Activated CD4-positive, alpha-beta T cell treated with anti-CD3 and anti-CD28 coated beads for 36 hours (primary cell): ENCODE results near the gene IRF4. TPM values are rescaled to one million over a fixed set of nuclear protein-coding genes. Genes with fewer than 3 reads are reported as not detected.

ENCODE experiments used
- ATAC-seq: fragments of 200-7000 bp; cut with Tn5 transposase; one replicate; pipeline ENCODE4 v1.10.0; 2021; ENCODE audit warnings: mild to moderate bottlenecking, moderate library complexity
- CTCF ChIA-PET: fragments of 350-600 bp; sonication (Branson Sonifier 250); formaldehyde crosslinking; loops from one replicate; lab custom pipeline; 2021; ENCODE audit warnings: antibody characterized with exemption; lab: Charles Lee
- POLR2A ChIA-PET: fragments of 350-600 bp; sonication (Branson Sonifier 250); formaldehyde crosslinking; loops from one replicate; lab custom pipeline; 2021; ENCODE audit warnings: antibody characterized with exemption, inconsistent platforms; lab: Charles Lee
- DNase-seq: peaks from one replicate; pipeline ENCODE4 v3.0.0-alpha.2; 2020
- H3K27ac Mint-ChIP-seq: one replicate; pipeline ENCODE4 v1.8.0; 2021; ENCODE audit warnings: mixed read lengths
- H3K27me3 Mint-ChIP-seq: one replicate; pipeline ENCODE4 v1.8.0; 2021; ENCODE audit warnings: mixed read lengths
- H3K36me3 Mint-ChIP-seq: one replicate; pipeline ENCODE4 v1.8.0; 2021; ENCODE audit warnings: low read depth, mixed read lengths
- H3K4me1 Mint-ChIP-seq: one replicate; pipeline ENCODE4 v1.8.0; 2021; ENCODE audit warnings: mixed read lengths
- H3K4me3 Mint-ChIP-seq: one replicate; pipeline ENCODE4 v1.8.0; 2021; ENCODE audit warnings: mild to moderate bottlenecking, moderate library complexity, mixed read lengths
- H3K9me3 Mint-ChIP-seq: one replicate; pipeline ENCODE4 v1.8.0; 2021; ENCODE audit warnings: low read depth, mixed read lengths
- intact Hi-C, 2 experiments: fragments of 100-400 bp; cut with DNase I in 1 of 2; cut with micrococcal nuclease in 1 of 2; formaldehyde crosslinking; loops; one replicate each; pipeline versions ENCODE4 v1.14.2 to v1.15.1; 2022 to 2024; cut with DNase I, micrococcal nuclease
- total RNA-seq, 2 experiments: library from RNA; stranded (reverse); gene quantifications; one replicate each; pipeline ENCODE4 v1.2.3, GENCODE V29; 2021

The IRF4 gene
- total RNA-seq, 2 experiments from 2014 or later, result 601 to 617 TPM

GRCh38 chr6:361411-362132 lies 30.0 kb upstream of the IRF4 start:
- intact Hi-C loops, result no loop called here
- ChIA-PET POLR2A (no interaction called here), CTCF (interaction anchor here (0.7 to 1.4 kb wide), 2 partner anchors 29 to 192 kb away, joined by 3 to 4 read pairs; no protein-coding TSS in a partner anchor)
- no peak for ATAC-seq
- H3K4me3 Mint-ChIP-seq, result no peak overlapping the region
- H3K36me3 Mint-ChIP-seq, result no peaks in the 10 kb centered on the region
- peaks cover 15% of the 10 kb centered on the region for H3K4me1 Mint-ChIP-seq
- no peak overlapping the region for H3K27ac Mint-ChIP-seq
- DNase-seq, result no peak
- no peaks in the 10 kb centered on the region for H3K27me3 Mint-ChIP-seq
- H3K9me3 Mint-ChIP-seq, result peaks cover 16% of the 10 kb centered on the region

GRCh38 chr6:362231-362923 lies 29.2 kb upstream of the IRF4 start:
- H3K27ac Mint-ChIP-seq, result no peak overlapping the region
- H3K4me1 Mint-ChIP-seq, result peaks cover 7% of the 10 kb centered on the region
- DNase-seq (no peak), ATAC-seq (no peak)
- CTCF ChIA-PET, result interaction anchor here (0.7 kb wide), 1 partner anchor 11 kb away, joined by 3 read pairs; no protein-coding TSS in a partner anchor
- peaks cover 16% of the 10 kb centered on the region for H3K9me3 Mint-ChIP-seq
- H3K4me3 Mint-ChIP-seq, result no peak overlapping the region
- peaks cover under 1% of the 10 kb centered on the region for H3K27me3 Mint-ChIP-seq
- intact Hi-C loops, result no loop called here
- POLR2A ChIA-PET, result no interaction called here
- no peaks in the 10 kb centered on the region for H3K36me3 Mint-ChIP-seq

- peaks cover 2% of the 10 kb centered on the region for H3K27me3 Mint-ChIP-seq
- POLR2A ChIA-PET, result no interaction called here
Measured at GRCh38 chr6:362924-363249, 28.7 kb upstream of the IRF4 start.

GRCh38 chr6:363291-363690 lies 28.3 kb upstream of the IRF4 start:
- no peak overlapping the region for H3K27ac Mint-ChIP-seq
- ATAC-seq (no peak), DNase-seq (no peak)
- ChIA-PET CTCF (interaction anchor here (0.7 kb wide), 1 partner anchor 10 kb away, joined by 3 read pairs; no protein-coding TSS in a partner anchor), POLR2A (no interaction called here)
- no peak overlapping the region for H3K4me3 Mint-ChIP-seq
- H3K9me3 Mint-ChIP-seq, result peaks cover 16% of the 10 kb centered on the region
- H3K4me1 Mint-ChIP-seq, result peaks cover under 1% of the 10 kb centered on the region
- intact Hi-C loops, result no loop called here
- peaks cover 2% of the 10 kb centered on the region for H3K27me3 Mint-ChIP-seq
- no peaks in the 10 kb centered on the region for H3K36me3 Mint-ChIP-seq

More at GRCh38 chr6:362924-363249, 28.7 kb upstream of the IRF4 start:
- ATAC-seq, result no peak
- no peak for DNase-seq
- Mint-ChIP-seq H3K36me3 (no peaks in the 10 kb centered on the region), H3K4me3 (no peak overlapping the region), H3K9me3 (peaks cover 16% of the 10 kb centered on the region), H3K4me1 (peaks cover 2% of the 10 kb centered on the region), H3K27ac (no peak overlapping the region)
- CTCF ChIA-PET, result interaction anchor here (0.7 kb wide), 1 partner anchor 11 kb away, joined by 3 read pairs; no protein-coding TSS in a partner anchor
- intact Hi-C loops, result no loop called here

- CTCF ChIA-PET, result interaction anchor here (0.7 kb wide), 1 partner anchor 31 kb away, joined by 3 read pairs; no protein-coding TSS in a partner anchor
- POLR2A ChIA-PET, result no interaction called here
- no peak overlapping the region for H3K4me3 Mint-ChIP-seq
- no peaks in the 10 kb centered on the region for H3K4me1 Mint-ChIP-seq
- no peaks in the 10 kb centered on the region for H3K36me3 Mint-ChIP-seq
- peaks cover 16% of the 10 kb centered on the region for H3K9me3 Mint-ChIP-seq
- H3K27me3 Mint-ChIP-seq, result peaks cover 2% of the 10 kb centered on the region
- intact Hi-C loops, result no loop called here
- no peak for DNase-seq
- H3K27ac Mint-ChIP-seq, result no peak overlapping the region
- ATAC-seq, result no peak
Measured at GRCh38 chr6:363909-364308, 27.6 kb upstream of the IRF4 start.

DNA sequence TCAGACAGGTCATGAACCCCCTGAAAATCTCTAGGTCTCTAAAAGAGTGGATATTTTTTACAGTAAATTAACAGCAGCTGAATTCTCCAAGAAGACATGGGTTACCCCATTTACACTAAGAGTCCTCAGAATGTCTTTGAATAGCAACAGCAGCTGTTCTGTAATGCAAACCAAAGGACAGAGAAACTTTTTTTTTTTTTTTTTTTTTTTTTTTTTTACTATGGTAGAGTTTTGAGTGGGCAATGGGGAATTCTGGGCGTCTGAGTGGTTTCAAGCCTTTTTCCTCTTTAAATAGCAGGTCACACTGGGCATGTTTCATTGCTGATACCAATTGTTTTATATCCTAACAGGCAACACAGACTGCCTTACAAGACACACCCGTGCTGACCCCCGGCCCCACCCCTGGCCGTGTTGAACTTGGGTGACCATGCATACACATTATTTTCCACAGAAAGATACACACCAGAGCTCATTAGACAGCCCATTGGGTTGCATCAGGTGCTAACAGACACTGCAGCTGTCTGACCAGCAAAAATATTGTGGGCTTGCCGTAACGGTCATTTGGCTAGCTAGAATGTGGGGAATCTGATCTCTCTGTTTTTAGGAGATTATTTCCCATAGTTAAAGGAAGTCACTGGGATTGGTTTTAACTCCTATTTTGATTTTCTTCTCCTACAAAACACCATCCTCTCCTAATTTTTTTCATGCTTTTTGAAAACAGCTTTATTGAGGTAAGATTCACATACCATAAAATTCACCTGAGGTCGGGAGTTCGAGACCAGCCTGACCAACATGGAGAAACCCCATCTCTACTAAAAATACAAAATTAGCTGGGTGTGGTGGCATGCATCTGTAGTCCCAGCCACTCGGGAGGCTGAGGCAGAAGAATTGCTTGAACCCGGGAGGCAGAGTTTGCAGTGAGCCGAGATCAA lies 26.7 kb upstream of the IRF4 start:
- no peak overlapping the region for H3K4me3 Mint-ChIP-seq
- CTCF ChIA-PET, result interaction anchor here (0.7 kb wide), 1 partner anchor 31 kb away, joined by 3 read pairs; no protein-coding TSS in a partner anchor
- peaks cover 16% of the 10 kb centered on the region for H3K9me3 Mint-ChIP-seq
- intact Hi-C loops, result no loop called here
- no peak overlapping the region for H3K27ac Mint-ChIP-seq
- POLR2A ChIA-PET, result no interaction called here
- H3K27me3 Mint-ChIP-seq, result peaks cover 2% of the 10 kb centered on the region
- ATAC-seq (no peak), DNase-seq (no peak)
- H3K4me1 Mint-ChIP-seq, result no peaks in the 10 kb centered on the region
- no peaks in the 10 kb centered on the region for H3K36me3 Mint-ChIP-seq

- ChIA-PET POLR2A (no interaction called here), CTCF (interaction anchor here (1.1 kb wide), 1 partner anchor 16 kb away, joined by 5 read pairs; no protein-coding TSS in a partner anchor)
- H3K36me3 Mint-ChIP-seq, result no peaks in the 10 kb centered on the region
- ATAC-seq, result no peak
- no peaks in the 10 kb centered on the region for H3K4me1 Mint-ChIP-seq
- no peak for DNase-seq
- intact Hi-C loops, result no loop called here
- peaks cover 16% of the 10 kb centered on the region for H3K9me3 Mint-ChIP-seq
- no peak overlapping the region for H3K4me3 Mint-ChIP-seq
- no peak overlapping the region for H3K27ac Mint-ChIP-seq
- peaks cover 4% of the 10 kb centered on the region for H3K27me3 Mint-ChIP-seq
Measured at GRCh38 chr6:365835-366234, 25.7 kb upstream of the IRF4 start.

GRCh38 chr6:366389-367297 lies 24.9 kb upstream of the IRF4 start:
- DNase-seq (no peak), ATAC-seq (no peak)
- intact Hi-C loops, result no loop called here
- ChIA-PET POLR2A (no interaction called here), CTCF (interaction anchor here (0.6 to 1.1 kb wide), 3 partner anchors 17 to 357 kb away, joined by 3 to 5 read pairs (median 5); no protein-coding TSS in a partner anchor)
- no peak overlapping the region for H3K4me3 Mint-ChIP-seq
- no peak overlapping the region for H3K27ac Mint-ChIP-seq
- peaks cover 5% of the 10 kb centered on the region for H3K27me3 Mint-ChIP-seq
- H3K36me3 Mint-ChIP-seq, result no peaks in the 10 kb centered on the region
- H3K4me1 Mint-ChIP-seq, result no peaks in the 10 kb centered on the region
- peaks cover 16% of the 10 kb centered on the region for H3K9me3 Mint-ChIP-seq

- no peaks in the 10 kb centered on the region for H3K4me1 Mint-ChIP-seq
- ChIA-PET CTCF (no interaction called here), POLR2A (no interaction called here)
- no peak overlapping the region for H3K27ac Mint-ChIP-seq
- no peaks in the 10 kb centered on the region for H3K36me3 Mint-ChIP-seq
- H3K9me3 Mint-ChIP-seq, result peaks cover 16% of the 10 kb centered on the region
- ATAC-seq (no peak), DNase-seq (no peak)
- peaks cover 7% of the 10 kb centered on the region for H3K27me3 Mint-ChIP-seq
- intact Hi-C loops, result no loop called here
- H3K4me3 Mint-ChIP-seq, result no peak overlapping the region
Measured at GRCh38 chr6:367298-367794, 24.2 kb upstream of the IRF4 start.

DNA sequence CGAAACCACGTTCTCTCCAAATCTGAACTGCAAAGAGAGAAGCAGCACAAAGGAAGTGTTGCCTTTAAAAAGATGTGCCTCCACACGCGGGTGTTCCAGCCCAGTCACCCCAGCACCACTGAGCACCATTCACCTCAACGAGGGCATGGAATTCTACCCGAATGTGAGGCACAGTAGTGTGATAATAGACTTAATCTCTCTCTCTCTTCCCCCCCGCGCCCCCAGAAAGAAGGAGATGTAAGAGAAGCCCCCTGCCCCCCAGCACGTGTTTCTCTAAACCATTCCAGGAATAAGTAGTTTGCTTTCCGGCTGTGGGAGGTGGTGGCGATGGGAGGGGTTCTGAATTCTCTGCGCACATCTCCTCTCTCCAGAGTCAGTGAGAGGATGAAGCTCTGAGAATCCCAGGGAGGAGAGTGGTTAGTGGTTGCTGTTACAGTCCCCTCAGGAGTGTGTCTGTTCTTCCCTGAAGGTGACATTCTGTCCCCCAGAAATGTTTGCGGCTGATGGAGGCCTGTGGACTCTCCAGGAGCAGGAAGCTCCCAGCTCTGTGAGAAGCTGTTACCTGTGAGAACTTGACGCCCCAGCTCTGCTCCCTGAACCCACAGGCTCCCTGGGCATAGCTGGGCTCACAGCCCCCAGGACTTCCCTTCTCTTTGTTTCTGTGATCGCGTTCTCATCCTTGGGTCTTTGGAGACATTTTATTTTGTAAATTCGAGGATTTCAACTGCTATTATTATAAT lies 23.5 kb upstream of the IRF4 start:
- ATAC-seq (no peak), DNase-seq (no peak)
- peaks cover 12% of the 10 kb centered on the region for H3K27me3 Mint-ChIP-seq
- H3K4me1 Mint-ChIP-seq, result peaks cover 3% of the 10 kb centered on the region
- no peak overlapping the region for H3K4me3 Mint-ChIP-seq
- ChIA-PET POLR2A (no interaction called here), CTCF (interaction anchor here (0.8 kb wide), 1 partner anchor 16 kb away, joined by 3 read pairs; no protein-coding TSS in a partner anchor)
- H3K27ac Mint-ChIP-seq, result no peak overlapping the region
- H3K9me3 Mint-ChIP-seq, result peaks cover 13% of the 10 kb centered on the region
- no peaks in the 10 kb centered on the region for H3K36me3 Mint-ChIP-seq
- intact Hi-C loops, result no loop called here
